GM18519 (cell line): ENCODE measurements around the gene SEC63.

Source experiments
- ATAC-seq: cut with Tn5 transposase; IDR thresholded peaks from one replicate; pipeline ENCODE4 v1.9.1; 2021; ENCODE audit warnings: mild to moderate bottlenecking, moderate library complexity; ENCODE audit not compliant: unreplicated experiment, low FRiP score

SEC63 gene

GRCh38 chr6:107822176-107823046 lies 135.6 kb downstream of the SEC63 start:
- ATAC-seq: no peak

DNA sequence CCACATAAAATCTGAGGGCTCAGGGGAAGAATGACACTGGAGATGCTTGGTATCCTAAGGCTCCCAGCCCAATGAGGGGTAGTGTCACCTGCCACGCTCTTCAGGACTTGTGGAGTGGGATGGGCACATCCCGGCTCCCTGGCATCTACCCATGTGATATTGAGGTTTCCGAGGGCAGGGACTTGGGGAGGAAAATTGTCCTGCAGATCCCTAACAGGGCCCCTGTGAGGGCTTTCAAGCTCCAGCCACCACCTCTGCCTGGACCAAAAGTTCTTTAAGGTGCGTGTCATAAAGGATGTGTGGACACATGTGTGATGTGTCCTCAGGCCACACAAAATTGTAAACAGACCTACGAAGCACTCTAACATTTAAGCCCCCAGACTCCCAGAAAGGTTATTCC lies 136.4 kb downstream of the SEC63 start:
- ATAC-seq: no peak

DNA sequence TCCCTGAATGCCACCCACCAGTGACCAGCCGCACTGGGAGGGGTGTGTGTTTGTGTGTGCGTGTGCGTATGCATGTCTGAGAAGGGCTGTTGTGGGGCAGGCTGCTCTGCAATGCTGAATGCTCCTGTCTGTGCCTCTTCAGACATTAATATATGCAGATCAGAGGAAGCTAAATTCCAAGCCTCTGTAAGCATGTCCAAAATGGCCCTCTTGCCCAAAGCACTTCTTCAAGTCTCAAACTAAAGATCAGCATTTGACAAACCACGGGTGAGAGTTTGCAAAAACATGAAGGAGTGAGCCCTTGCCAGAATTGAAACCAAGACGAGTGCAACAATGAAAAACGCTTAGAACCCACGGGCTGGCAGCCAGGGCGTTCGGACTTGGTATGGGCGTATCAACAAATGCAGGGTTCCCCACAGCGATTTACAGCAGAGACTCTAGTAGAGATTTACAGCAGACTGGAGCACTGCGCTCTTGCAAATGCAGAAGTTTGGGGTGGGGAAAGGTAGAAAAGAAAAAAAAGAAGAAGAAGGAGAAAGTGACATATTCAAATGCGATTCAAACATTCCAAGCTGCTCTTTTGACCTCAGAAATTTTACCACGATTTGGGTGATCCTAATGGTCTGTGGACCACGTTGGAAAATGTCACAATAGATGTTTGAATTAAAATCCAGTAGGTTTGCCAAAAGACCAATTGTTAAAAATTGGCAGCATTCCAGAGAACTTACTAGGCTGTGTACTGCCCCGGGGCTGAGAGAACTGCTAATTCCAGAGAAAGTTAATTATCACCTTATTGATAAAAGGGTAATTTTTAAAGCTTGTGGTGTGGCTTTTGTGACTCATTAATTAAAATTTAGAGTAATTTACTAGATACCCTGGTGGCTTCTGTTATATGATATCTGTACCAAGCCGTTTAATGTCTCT lies 137.4 kb downstream of the SEC63 start:
- no peak for ATAC-seq

- ATAC-seq: no peak
Measured at GRCh38 chr6:107819964-107820337, 138.1 kb downstream of the SEC63 start.

GRCh38 chr6:107819217-107819616 lies 138.8 kb downstream of the SEC63 start:
- no peak for ATAC-seq

GRCh38 chr6:107818272-107818671 lies 139.7 kb downstream of the SEC63 start:
- no peak for ATAC-seq

GRCh38 chr6:107817784-107818183 lies 140.2 kb downstream of the SEC63 start:
- no peak for ATAC-seq
